SKM-1 treated with dmso at 0.1 percent for 144 hours (cell line): ENCODE measurements around the gene ZNF214.

ENCODE experiments used
- DNase-seq: peaks from one replicate; lab custom pipeline; 2025; ENCODE audit not compliant: unreplicated experiment; lab: John Stamatoyannopoulos, UW

Gene ZNF214

DNA sequence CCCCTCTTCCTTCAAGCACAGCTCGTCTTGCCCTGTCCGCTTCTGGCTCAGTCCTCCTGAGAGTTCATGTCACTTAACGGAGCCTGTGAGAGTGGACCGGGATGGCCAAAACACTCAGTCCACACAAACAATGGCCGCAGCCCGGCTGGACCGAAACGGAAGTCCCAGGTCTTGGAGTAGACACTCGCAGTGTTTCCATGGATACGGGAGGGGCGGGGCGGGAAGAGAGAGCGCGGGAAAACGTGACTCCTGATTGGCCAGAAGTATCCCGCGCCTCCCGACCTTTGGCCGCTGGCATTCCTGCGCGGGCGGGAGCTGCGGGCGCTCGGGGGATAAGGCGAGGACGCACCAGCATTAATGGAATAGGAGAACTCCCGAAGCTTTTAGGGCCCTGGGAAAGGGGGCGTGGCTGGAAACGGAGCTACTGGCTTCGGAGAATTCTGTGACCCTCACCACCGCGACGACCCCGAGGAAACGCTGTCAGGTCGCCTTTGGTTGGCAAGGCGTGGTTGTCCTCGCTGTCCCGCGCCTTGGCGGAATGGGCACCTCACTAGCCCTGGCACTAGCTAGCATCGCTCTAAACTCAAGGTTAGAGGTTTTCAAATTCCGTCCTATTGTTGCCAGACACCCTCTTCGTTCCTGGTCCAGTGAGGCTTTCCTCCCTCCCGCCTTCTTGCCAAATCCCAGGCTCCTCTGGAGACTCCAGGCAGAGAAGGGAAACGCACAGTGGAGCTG lies at the start of gene ZNF214, which contains the start of gene NLRP14:
TSS of gene ZNF214 (minus strand) at position 164 of the 735 bp plus-strand sequence. CDS start 17,511 bp downstream, outside the sequence.
TSS of gene NLRP14 (plus strand) at position 297 of the 735 bp plus-strand sequence. CDS start 18,108 bp downstream, outside the sequence.
- peak; percentile 30 for DNase-seq

DNA sequence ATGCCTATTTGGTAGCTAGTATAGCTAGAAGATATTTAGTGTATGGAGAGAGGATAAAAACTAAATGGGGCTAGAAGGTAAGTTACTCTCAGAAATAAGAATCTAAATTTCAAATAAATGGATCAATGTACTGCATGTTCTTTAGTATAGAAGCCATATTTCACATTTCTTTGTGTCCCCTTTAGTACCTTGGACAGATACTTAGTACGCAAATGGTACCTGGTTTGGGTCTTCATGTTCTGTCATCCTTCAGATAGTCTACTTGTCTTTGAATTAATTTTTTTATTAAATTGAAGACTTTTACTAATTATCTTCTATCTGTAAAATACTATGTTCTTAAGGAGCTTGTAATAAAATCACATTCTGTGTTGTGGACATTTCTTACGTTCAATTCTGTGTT lies 42.4 kb upstream of the ZNF214 start:
- no peak for DNase-seq

DNA sequence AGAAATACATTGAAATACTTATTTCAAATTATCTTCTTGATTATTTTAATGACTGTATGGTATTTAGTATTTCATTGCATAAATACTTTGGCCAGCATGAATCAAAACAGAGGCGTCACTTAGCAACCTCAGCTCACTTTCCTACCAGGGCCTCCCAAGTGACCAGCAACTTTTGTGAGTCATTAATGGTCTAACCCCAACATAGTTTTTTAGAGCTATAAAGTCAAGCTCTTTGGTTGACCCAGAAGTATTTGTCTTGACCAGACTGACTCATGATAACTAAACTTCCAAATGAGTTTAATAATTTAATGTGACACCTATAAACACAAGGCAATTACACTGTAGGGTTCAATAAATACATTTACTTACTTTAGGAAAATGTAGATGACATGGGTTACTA lies 40.7 kb upstream of the ZNF214 start:
- no peak for DNase-seq

DNA sequence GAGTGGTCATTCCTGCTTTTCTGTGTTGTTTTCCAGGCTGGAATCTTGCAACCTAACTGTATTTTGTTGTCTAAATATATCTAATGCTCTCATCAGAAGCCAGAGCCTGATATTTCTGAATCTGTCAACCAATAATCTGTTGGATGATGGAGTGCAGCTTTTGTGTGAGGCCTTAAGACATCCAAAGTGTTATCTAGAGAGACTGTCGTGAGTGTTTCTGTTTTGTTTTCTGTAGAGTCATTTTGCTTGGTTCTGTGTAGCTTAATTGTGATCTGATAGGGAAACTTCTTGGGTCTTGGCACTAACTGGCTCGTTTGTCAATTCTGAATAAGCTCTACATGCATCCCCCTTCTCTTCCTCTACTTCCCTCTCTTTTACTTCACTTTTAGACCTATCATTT lies 37.5 kb upstream of the ZNF214 start:
- no peak for DNase-seq

DNA sequence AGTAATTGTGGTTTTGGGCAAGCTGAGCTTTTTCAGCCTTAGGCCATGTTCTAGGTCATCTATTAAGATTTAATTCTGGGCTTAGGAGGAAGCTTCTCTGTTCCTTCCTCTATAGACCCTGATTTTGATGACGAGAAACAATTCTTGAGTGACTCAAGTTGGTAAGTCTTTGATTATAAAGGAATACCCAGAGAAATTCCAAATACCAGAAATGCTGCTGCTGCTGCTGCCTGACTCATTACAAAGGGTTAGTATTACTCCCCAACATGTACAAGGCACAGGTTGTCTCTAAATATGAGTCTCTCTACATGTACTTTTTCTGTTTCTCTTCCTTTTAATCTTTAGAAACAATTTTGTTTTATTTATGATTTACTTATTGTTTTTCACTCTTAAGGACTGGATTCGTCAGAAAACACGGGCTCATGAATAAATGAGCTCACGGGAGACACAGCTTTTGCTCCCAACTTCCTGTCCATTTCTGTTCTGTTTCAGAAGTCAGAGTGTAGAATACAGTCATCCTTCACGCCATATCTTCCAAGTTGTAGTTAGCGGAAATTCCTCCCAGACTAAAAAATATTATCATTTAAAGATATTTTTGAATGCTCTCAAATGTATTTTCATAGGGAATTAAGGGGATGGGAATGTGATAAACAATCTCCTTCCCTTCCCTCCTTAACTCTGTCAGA lies 36.8 kb upstream of the ZNF214 start:
- DNase-seq = no peak

DNA sequence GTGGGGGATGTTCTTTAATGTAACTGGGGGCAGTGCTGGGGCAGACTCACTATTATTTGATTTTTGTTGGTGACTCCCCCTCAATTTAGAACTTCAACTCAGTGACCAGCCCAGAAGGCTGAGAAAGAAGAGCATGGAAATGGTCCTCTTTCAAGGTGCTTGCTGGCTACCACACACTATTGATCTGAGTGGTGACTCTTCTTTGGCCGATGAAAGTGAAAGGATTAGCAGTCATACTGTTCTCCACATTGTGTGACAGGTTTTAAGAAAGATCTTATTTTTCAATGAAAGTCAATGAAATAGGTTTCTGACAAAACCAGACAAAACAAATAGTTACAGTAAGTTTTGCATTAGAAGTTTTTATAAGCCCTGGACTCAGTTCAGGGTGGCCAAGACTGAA lies 30.0 kb upstream of the ZNF214 start:
- no peak for DNase-seq

DNA sequence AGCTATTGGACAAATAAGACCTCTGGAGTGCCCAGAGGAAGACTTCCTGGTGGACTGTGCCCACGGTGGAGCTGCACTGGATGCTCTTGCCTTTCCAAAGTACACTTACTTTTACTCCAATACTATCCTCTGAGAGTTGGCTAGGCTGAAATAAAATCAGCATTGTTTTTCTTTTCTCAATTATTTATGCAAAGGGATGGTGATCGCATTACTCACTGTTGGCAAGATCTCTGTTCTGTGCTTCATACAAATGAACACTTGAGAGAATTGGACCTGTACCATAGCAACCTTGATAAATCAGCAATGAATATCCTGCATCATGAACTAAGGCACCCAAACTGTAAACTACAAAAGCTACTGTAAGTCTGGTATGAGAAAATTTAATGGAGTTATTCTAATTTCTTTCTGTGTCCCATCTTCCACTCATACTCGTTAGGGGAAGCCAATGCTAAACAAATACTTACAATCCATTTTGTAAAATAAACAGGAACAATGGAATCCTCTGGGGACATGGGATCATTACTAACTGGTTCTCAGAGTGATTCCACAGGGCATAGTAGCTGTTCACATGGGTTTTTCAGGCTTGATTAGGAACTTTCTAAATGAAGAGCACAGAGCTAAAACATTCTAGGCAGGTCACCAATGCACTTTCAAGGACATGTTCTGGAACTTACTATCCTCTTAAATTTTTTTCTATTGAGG lies 26.5 kb upstream of the ZNF214 start:
- DNase-seq = no peak

DNA sequence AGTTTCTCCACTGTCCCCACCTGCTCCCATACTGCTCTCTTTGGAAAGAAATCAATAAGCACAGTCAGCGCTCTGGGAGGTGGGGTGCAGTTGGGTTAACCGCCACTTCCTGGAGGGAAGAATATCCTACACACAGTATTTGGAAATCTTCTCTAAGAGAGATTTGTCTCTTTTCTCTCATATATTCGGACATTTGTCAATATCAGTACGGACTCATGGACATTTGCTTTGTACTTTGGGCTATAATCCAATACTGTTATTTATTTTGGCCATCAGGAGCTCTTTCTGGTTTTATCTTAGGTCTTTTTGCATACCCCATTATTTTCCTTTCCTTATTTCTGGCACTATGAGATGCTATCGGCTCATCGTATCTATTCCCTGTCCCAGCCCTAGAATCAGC lies 13.9 kb upstream of the ZNF214 start:
- DNase-seq = no peak

DNA sequence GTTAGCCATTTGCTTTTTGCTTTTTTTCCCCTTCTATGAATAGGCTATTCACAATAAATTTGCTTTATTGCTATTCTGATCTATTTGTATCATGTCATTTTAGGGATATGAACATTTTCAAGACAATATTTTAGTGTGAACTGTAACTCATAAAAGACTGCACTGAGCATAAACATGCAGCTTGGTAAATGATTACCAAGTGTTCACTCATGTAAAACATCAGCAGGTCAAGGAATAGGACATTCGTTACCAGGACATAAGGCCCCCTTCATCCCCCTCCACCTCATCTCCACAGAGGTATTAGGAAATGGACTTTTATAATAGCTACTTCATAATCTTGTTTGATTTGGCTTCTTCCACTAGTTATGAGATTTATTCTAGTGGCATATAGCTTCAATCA lies 12.5 kb upstream of the ZNF214 start:
- no peak for DNase-seq

DNA sequence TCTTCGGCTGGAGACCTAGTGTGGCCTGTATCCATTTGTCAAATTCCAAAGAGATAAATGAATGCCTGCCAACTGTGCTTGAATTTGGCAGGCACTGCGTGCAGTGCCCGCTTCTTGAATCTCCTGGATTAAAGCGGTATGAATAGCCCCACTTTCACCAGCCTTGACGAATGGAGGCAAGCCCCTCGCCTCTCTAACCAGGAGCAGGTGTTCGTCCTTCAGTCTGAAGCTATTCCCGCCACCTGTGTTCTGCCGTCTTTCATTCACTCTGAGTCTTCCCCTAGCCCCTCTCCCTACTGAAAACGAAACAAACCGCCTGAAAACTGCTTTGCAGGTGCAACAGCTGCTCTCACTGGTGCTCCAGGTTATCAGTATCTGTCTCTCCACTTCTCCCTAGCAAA lies 11.3 kb upstream of the ZNF214 start:
- no peak for DNase-seq

DNA sequence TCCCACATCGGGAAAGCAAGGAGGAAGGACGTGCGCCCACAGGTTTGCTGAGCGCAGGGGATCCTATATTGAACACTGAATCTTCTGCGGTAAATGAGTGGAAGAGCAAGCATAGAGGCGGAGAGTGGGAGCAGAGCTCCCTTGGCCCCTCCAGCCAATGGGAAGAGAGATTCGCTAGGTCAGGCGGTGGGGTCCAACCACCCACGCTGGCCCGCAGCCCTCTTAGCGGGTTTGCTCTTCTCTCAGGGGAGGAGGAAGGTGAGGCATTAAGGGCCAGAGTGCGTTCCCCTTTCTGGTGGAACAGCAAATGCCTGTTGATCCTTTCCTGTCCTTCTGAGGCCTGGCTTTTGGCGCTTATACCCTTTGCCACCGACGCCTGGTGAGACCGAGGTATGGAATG lies 10.7 kb upstream of the ZNF214 start:
- no peak for DNase-seq

DNA sequence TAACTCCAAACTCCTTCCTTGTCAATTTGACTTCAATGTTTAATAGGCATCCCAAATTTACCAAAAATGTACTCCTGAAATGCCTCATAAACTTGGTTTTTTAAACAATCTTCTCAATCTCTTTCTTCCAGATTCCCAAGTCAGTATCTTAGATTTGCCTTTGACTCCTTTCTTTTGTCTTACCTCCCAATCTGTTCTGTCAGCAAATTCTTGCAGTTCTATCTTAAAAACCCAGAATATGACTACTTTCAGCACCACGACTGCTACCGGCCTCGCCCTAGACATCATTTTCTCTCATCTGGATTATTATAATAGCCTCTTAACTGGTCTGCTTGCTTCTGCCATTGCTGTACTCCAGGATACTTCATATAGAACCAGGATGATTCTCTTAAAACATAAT lies 8.0 kb upstream of the ZNF214 start:
- DNase-seq = no peak

DNA sequence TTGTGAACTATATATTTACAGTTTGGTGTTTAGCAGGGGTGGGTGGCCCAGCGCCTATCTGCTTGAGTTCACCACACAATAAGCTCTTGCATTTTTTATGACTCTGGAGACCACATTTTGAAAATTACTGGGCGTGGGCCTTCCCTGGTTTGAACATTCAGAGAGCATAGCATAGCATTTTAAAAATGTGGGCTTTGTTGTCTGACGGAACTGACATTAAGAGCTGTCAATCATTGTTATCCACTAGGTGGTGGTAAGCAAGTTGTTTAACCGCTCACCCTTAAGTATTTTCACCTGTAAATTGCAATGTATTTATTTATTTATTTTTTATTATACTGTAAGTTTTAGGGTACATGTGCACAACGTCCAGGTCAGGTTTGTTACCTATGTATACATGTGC lies 1.2 kb upstream of the ZNF214 start:
- DNase-seq = no peak

DNA sequence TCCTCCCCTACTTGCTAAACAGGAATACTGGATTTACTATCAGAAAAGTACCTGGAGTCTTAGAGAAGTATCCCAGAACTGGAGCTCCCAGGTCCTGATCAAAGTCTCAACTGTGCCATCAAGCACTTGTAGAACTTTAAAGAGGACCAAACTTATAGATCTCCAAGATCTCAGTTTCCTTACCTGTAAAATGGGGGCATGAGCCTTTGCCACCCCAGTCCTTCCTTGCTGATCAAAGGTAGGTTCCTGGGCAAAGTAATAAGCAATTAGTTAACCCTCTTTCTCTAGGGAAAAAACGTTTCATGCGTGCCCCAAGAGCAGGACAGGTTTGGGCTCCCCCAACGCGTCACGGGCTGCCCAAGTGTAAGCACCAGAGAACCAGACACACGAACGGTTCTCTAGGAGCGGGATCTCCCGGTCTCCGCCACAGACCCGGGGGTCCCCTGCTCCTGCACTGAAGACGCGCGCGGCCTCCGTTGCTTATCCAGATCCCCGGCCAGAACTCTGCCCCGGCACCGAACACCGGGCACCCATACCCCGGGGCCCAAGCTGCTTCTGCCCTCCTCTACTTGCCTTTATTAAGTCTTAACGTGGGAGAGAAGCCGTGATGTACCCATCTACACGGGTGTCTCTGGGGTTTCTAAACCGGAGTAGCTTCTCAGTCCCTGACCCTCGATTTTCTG lies 505 bp downstream of the ZNF214 start:
- no peak for DNase-seq

DNA sequence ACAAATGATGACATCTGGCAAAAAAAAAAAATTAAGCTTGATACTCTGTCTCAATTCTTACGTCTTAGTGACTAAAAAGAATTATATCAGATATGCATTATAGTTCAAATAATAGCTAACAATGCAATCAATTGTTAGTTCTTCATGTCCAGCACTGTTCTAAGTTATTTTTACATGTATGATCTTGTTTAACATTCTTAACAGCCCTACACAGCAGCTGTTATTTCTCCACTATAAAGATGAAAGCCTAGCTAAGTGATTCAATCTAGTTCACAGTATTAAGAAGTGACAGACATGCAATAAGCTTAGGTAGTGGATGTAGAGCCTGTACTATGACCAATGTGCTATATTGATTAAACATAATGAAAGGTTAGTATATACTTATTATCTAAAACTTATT lies 4.1 kb downstream of the ZNF214 start:
- no peak for DNase-seq

DNA sequence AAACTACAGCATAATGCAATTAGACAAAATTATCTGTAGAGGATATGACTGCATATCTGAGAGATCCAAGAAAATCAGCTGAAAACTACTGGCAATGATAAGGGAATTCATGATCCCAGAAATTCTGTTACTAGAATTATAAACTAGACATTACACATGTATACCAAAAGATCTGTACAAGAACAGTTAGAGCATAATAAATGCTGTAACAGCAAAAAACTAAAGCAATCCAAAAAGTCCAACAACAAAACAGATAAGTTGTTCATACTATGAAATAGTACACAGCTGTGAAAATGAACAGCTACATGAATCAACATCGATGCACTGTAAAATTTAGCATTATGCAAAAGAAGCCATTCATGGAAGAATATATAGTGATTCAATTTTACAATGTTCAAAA lies 6.0 kb downstream of the ZNF214 start:
- DNase-seq = no peak

DNA sequence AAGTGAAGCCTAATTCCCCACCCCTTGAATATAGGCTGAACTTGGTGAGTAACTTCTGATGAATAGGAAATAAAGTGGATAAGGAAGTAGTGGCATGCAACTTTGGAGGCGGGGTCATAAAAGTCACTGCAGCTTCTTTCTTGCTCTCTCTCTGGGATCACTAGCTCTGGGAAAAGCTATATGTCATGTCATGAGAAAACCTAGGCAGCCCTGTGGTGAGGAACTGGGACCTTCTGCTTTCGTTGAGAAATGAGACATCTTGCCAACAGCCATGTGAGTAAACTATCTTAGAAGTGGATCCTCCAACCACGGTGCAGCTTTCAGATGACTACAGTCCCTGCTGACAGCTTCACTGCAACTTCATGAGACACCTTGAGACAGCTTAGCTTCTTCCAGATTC lies 15.7 kb downstream of the ZNF214 start:
- DNase-seq = peak; percentile 59

DNA sequence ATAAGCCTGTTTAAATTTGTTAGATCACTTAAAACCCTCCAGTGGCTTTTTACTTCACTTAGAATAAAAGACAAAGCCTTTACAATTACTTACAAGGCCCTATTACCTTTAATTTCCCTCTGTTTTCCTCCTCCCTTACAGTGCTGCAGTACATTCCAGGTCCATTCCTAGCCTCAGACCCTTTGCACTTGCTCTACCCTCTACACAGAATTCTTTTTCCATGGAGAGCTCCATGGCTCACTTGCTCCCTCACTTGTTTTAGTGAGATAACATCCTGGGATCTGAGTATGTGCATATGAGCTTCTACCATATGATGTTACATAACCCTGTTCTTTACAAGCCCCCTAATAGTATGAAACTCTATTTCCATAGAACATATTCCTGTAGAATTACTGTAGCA lies 24.4 kb downstream of the ZNF214 start:
- no peak for DNase-seq

DNA sequence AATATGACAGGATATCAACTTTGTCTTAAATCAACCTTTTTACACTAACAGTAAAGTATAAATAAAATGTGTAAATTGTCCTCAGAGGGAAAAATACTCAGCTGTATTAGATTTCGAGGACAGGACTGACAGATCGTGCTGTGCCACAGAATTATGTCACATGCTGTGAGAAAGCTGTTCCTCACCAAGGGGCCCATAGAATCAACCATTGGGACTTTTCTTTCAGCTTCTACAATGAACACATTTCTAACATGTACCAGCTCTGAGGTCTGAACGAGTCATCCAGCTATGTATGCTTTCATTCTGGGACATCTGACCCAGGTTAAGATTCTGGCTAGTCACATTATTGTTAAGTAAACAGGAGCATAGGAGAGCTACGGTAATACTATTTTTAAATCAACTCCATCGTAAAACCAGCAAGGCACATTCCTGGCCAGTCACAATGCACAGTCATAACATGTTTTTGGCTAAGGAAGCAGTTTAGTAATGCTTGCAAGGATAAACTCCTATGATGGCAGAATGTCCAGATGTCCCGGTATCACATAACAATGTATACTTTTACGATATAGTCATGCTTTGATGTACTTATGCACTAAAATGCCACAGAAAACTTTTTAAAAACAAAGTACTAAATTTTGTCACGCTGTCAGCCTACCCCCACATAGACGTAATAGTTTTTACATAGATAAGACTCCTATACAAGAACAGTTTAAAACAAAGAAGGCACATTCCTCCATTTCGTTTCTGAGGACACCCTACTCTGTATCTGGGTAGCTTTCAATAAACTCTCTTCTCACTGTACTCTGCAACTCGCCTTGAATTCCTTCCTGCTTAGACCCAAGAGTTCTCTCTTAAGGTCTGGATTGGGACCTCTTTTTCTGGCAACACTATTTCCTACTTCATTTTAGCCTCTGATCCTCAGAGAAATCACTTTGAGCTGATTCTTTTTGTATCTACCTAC lies 27.4 kb downstream of the ZNF214 start:
- DNase-seq = no peak

DNA sequence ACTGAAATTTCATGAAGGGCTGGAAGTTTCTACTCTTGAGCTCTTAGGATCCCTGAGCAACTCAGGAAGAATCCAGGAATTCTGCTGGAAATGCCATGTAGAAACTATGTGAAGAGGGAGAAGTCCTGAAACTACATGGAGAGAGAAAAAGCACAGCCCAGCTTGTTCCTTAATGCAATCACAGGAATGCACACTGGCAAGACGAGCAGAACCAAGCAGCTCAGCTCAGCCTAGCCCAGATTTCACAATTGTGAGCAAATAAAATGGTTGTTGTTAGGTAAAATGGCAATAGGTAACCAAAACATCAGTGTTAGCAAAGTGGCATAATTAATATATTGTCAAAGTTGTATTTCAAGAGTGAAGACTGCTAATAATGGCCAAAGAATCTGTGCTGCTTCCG lies 28.1 kb downstream of the ZNF214 start:
- DNase-seq = no peak
